ENCODE results near the gene PPP2R1A.

DNA sequence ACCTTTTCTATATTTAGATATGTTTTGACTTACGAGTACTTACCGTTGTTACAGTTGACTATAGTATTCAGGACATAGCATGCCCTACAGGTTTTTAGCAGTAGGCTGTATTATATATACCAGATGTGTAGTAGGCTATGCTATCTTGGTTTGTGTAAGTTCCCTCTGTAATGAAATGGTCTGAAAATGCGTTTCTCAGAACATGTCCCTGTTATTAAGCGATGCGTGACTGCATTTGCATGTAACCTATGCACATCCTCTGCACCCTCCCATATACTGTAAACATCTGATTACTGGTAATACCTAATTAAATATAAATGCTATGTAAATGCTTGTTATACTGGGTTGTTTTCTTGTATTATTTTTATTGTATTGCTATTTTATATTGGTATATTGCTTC, 86.1 kb downstream of the PPP2R1A start:
- TF ChIP-seq EZH2phosphoT487 (IDR thresholded peaks at IDR 0.05; ENCODE audit: borderline replicate concordance, low read length), result no peak
- TF ChIP-seq, protein P1, sequence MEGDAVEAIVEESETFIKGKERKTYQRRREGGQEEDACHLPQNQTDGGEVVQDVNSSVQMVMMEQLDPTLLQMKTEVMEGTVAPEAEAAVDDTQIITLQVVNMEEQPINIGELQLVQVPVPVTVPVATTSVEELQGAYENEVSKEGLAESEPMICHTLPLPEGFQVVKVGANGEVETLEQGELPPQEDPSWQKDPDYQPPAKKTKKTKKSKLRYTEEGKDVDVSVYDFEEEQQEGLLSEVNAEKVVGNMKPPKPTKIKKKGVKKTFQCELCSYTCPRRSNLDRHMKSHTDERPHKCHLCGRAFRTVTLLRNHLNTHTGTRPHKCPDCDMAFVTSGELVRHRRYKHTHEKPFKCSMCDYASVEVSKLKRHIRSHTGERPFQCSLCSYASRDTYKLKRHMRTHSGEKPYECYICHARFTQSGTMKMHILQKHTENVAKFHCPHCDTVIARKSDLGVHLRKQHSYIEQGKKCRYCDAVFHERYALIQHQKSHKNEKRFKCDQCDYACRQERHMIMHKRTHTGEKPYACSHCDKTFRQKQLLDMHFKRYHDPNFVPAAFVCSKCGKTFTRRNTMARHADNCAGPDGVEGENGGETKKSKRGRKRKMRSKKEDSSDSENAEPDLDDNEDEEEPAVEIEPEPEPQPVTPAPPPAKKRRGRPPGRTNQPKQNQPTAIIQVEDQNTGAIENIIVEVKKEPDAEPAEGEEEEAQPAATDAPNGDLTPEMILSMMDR (IDR thresholded peaks at IDR 0.05; ENCODE audit: low read depth, low read length, poor library complexity, severe bottlenecking), result no peak
